KG1 (cell line): ENCODE data around the gene SPOCK1.

Source experiments
- DNase-seq: peaks from one replicate; lab custom pipeline; 2025; lab: John Stamatoyannopoulos, UW

The SPOCK1 gene

GRCh38 chr5:137442660-137443059 lies 56.5 kb downstream of the SPOCK1 start:
- no peak for DNase-seq

- no peak for DNase-seq
Observed at GRCh38 chr5:137441476-137441875, 57.6 kb downstream of the SPOCK1 start.

- DNase-seq, result no peak
Observed at GRCh38 chr5:137440795-137441194, 58.3 kb downstream of the SPOCK1 start.

- DNase-seq, result no peak
Observed at GRCh38 chr5:137439645-137440044, 59.5 kb downstream of the SPOCK1 start.

GRCh38 chr5:137438932-137439331 lies 60.2 kb downstream of the SPOCK1 start:
- no peak for DNase-seq

GRCh38 chr5:137437774-137438173 lies 61.4 kb downstream of the SPOCK1 start:
- no peak for DNase-seq

- no peak for DNase-seq
Observed at GRCh38 chr5:137433539-137433938, 65.6 kb downstream of the SPOCK1 start.

- no peak for DNase-seq
Observed at GRCh38 chr5:137432376-137432775, 66.8 kb downstream of the SPOCK1 start.

- DNase-seq, result no peak
Observed at GRCh38 chr5:137431051-137431450, 68.1 kb downstream of the SPOCK1 start.

- DNase-seq, result no peak
Observed at GRCh38 chr5:137415231-137415681, 83.9 kb downstream of the SPOCK1 start.

GRCh38 chr5:137414112-137414755 lies 84.9 kb downstream of the SPOCK1 start:
- DNase-seq, result no peak

GRCh38 chr5:137412136-137412535 lies 87.0 kb downstream of the SPOCK1 start:
- DNase-seq, result no peak

- DNase-seq, result no peak
Observed at GRCh38 chr5:137410234-137411010, 88.7 kb downstream of the SPOCK1 start.

- DNase-seq, result no peak
Observed at GRCh38 chr5:137409736-137410135, 89.4 kb downstream of the SPOCK1 start.

GRCh38 chr5:137407090-137407489 lies 92.0 kb downstream of the SPOCK1 start:
- DNase-seq, result no peak

GRCh38 chr5:137405393-137405792 lies 93.7 kb downstream of the SPOCK1 start:
- no peak for DNase-seq

GRCh38 chr5:137403869-137404268 lies 95.3 kb downstream of the SPOCK1 start:
- no peak for DNase-seq

GRCh38 chr5:137402436-137403187 lies 96.5 kb downstream of the SPOCK1 start:
- DNase-seq, result no peak

GRCh38 chr5:137401946-137402345 lies 97.2 kb downstream of the SPOCK1 start:
- DNase-seq, result no peak

GRCh38 chr5:137400571-137400970 lies 98.6 kb downstream of the SPOCK1 start:
- DNase-seq, result no peak

GRCh38 chr5:137399911-137400310 lies 99.2 kb downstream of the SPOCK1 start:
- no peak for DNase-seq

GRCh38 chr5:137398751-137399150 lies 100.4 kb downstream of the SPOCK1 start:
- no peak for DNase-seq

GRCh38 chr5:137398154-137398553 lies 101.0 kb downstream of the SPOCK1 start:
- DNase-seq, result no peak
